ENCODE results near the gene ICAM1. TPM values are rescaled to one million over a fixed set of nuclear protein-coding genes. Genes with fewer than 3 reads are reported as not detected.
A peak's percentile ranks its signal among the peaks of the same experiment; 100 is the strongest.

ICAM1 gene
- total and polyA plus RNA-seq, 2 of the 13 experiments (the other 11 are each of a cell fraction or from before 2014, with no cell fraction given), result 37.9 to 98.4 TPM

DNA sequence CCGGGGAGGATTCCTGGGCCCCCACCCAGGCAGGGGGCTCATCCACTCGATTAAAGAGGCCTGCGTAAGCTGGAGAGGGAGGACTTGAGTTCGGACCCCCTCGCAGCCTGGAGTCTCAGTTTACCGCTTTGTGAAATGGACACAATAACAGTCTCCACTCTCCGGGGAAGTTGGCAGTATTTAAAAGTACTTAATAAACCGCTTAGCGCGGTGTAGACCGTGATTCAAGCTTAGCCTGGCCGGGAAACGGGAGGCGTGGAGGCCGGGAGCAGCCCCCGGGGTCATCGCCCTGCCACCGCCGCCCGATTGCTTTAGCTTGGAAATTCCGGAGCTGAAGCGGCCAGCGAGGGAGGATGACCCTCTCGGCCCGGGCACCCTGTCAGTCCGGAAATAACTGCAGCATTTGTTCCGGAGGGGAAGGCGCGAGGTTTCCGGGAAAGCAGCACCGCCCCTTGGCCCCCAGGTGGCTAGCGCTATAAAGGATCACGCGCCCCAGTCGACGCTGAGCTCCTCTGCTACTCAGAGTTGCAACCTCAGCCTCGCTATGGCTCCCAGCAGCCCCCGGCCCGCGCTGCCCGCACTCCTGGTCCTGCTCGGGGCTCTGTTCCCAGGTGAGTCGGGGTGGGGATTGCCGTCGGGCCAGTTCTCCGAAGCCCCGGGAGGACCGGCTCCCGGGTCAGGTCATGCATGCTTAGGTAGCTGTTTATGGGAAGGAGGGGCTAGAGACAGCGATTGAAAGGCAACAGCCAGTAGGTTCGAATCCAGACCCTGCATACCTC lies at the start of gene ICAM1 (continued):
- TF ChIP-seq, protein P1, sequence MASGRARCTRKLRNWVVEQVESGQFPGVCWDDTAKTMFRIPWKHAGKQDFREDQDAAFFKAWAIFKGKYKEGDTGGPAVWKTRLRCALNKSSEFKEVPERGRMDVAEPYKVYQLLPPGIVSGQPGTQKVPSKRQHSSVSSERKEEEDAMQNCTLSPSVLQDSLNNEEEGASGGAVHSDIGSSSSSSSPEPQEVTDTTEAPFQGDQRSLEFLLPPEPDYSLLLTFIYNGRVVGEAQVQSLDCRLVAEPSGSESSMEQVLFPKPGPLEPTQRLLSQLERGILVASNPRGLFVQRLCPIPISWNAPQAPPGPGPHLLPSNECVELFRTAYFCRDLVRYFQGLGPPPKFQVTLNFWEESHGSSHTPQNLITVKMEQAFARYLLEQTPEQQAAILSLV (CRISPR knock-in tag; IDR thresholded peaks at IDR 0.05; ENCODE audit: borderline replicate concordance), result peak; percentile 87; the same call in 1 of the 2 replicates
- TF ChIP-seq MAF1 (CRISPR knock-in tag; IDR thresholded peaks at IDR 0.05; ENCODE audit: borderline replicate concordance), result no peak
- peak; percentile 91 for TF ChIP-seq ZSCAN21 (CRISPR knock-in tag; IDR thresholded peaks at IDR 0.05; ENCODE audit: borderline replicate concordance)
- TF ChIP-seq ESRRA (CRISPR knock-in tag; IDR thresholded peaks at IDR 0.05; ENCODE audit: low read depth), result peak; percentile 35
- 0 out of 2 replicates have a peak, but pooled peaks have one; percentile 68 for TF ChIP-seq SRY (CRISPR knock-in tag; IDR thresholded peaks at IDR 0.05)
- TF ChIP-seq, protein P2, sequence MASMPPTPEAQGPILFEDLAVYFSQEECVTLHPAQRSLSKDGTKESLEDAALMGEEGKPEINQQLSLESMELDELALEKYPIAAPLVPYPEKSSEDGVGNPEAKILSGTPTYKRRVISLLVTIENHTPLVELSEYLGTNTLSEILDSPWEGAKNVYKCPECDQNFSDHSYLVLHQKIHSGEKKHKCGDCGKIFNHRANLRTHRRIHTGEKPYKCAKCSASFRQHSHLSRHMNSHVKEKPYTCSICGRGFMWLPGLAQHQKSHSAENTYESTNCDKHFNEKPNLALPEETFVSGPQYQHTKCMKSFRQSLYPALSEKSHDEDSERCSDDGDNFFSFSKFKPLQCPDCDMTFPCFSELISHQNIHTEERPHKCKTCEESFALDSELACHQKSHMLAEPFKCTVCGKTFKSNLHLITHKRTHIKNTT (CRISPR knock-in tag; IDR thresholded peaks at IDR 0.05), result no peak
- TF ChIP-seq, protein P3, sequence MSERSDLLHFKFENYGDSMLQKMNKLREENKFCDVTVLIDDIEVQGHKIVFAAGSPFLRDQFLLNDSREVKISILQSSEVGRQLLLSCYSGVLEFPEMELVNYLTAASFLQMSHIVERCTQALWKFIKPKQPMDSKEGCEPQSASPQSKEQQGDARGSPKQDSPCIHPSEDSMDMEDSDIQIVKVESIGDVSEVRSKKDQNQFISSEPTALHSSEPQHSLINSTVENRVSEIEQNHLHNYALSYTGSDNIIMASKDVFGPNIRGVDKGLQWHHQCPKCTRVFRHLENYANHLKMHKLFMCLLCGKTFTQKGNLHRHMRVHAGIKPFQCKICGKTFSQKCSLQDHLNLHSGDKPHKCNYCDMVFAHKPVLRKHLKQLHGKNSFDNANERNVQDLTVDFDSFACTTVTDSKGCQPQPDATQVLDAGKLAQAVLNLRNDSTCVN (CRISPR knock-in tag; IDR thresholded peaks at IDR 0.05; ENCODE audit: borderline replicate concordance), result peak; percentile 78; the same call in 1 of the 2 replicates
- TF ChIP-seq SPEN (CRISPR knock-in tag; IDR thresholded peaks at IDR 0.05; ENCODE audit: low read depth), result peak; percentile 44; the same call in 1 of the 2 replicates
- TF ChIP-seq, protein P4, sequence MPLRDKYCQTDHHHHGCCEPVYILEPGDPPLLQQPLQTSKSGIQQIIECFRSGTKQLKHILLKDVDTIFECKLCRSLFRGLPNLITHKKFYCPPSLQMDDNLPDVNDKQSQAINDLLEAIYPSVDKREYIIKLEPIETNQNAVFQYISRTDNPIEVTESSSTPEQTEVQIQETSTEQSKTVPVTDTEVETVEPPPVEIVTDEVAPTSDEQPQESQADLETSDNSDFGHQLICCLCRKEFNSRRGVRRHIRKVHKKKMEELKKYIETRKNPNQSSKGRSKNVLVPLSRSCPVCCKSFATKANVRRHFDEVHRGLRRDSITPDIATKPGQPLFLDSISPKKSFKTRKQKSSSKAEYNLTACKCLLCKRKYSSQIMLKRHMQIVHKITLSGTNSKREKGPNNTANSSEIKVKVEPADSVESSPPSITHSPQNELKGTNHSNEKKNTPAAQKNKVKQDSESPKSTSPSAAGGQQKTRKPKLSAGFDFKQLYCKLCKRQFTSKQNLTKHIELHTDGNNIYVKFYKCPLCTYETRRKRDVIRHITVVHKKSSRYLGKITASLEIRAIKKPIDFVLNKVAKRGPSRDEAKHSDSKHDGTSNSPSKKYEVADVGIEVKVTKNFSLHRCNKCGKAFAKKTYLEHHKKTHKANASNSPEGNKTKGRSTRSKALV (CRISPR knock-in tag; IDR thresholded peaks at IDR 0.05), result 0 out of 2 replicates have a peak, but pooled peaks have one; percentile 48
- TF ChIP-seq, protein P5, sequence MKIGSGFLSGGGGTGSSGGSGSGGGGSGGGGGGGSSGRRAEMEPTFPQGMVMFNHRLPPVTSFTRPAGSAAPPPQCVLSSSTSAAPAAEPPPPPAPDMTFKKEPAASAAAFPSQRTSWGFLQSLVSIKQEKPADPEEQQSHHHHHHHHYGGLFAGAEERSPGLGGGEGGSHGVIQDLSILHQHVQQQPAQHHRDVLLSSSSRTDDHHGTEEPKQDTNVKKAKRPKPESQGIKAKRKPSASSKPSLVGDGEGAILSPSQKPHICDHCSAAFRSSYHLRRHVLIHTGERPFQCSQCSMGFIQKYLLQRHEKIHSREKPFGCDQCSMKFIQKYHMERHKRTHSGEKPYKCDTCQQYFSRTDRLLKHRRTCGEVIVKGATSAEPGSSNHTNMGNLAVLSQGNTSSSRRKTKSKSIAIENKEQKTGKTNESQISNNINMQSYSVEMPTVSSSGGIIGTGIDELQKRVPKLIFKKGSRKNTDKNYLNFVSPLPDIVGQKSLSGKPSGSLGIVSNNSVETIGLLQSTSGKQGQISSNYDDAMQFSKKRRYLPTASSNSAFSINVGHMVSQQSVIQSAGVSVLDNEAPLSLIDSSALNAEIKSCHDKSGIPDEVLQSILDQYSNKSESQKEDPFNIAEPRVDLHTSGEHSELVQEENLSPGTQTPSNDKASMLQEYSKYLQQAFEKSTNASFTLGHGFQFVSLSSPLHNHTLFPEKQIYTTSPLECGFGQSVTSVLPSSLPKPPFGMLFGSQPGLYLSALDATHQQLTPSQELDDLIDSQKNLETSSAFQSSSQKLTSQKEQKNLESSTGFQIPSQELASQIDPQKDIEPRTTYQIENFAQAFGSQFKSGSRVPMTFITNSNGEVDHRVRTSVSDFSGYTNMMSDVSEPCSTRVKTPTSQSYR (CRISPR knock-in tag; IDR thresholded peaks at IDR 0.05; ENCODE audit: borderline replicate concordance), result peak; percentile 44; the same call in 1 of the 2 replicates
- TF ChIP-seq SALL2 (CRISPR knock-in tag; IDR thresholded peaks at IDR 0.05), result peak; percentile 79
- peak; percentile 93 for TF ChIP-seq ZNF777 (CRISPR knock-in tag; IDR thresholded peaks at IDR 0.05)
- TF ChIP-seq ZNF382 (CRISPR knock-in tag; IDR thresholded peaks at IDR 0.05; ENCODE audit: borderline replicate concordance), result no peak
- no peak for TF ChIP-seq MZF1 (CRISPR knock-in tag; IDR thresholded peaks at IDR 0.05; ENCODE audit: borderline replicate concordance)
- 0 out of 2 replicates have a peak, but pooled peaks have one; percentile 55 for TF ChIP-seq NKX3-1 (CRISPR knock-in tag; IDR thresholded peaks at IDR 0.05)
- peak; percentile 62 for TF ChIP-seq ASH2L (IDR thresholded peaks at IDR 0.05; ENCODE audit: insufficient read length, low read depth, low read length)
- TF ChIP-seq RNF2 (conservative IDR thresholded peaks at IDR 0.05; ENCODE audit: low read depth), result peak; percentile 80; the same call in 1 of the 2 replicates
- TF ChIP-seq ZNF451 (CRISPR knock-in tag; IDR thresholded peaks at IDR 0.05), result 0 out of 2 replicates have a peak, but pooled peaks have one; percentile 79
- peak; percentile 97 for TF ChIP-seq TBX2 (CRISPR knock-in tag; IDR thresholded peaks at IDR 0.05; ENCODE audit: borderline replicate concordance)
- peak; percentile 95 for TF ChIP-seq ZFP82 (CRISPR knock-in tag; IDR thresholded peaks at IDR 0.05; ENCODE audit: borderline replicate concordance)

All from HepG2 (cell line).